Measurements from ENCODE around the gene FAM168B.

FAM168B gene

DNA sequence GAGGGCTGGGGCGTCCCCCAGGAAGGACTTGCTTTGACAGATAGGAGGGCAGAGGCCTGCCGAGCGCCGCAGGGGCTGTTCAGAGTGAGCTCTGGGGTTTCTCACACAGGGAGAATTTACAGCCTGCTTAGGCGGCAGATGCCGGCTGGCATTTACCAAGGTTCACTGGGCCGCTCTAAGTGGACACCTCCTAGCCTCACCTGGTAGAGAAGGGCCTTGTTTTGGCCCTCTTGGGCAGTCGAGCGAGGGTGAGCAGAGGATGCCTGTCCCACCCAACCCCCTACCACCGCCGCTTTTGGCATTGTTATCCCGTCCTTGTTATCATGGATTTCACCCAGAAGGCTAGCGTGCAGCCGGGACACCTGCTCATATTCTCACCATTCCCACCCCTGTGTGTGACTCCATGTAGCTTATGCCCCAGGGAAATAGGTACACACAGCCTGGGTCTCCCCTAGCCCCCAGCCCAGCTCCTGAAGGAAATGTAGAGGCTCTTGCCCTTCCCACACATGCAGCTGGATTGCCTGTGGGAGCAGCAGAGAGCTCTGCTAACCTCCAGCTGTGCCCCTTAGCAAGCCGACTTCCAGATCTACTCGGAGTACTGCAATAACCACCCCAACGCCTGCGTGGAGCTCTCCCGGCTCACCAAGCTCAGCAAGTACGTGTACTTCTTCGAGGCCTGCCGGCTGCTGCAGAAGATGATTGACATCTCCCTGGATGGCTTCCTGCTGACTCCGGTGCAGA lies 52.4 kb downstream of the FAM168B start:
- Histone ChIP-seq H3K4me3 (replicated peaks; ENCODE audit: insufficient read depth, low read length) (no peak overlapping the region), H3K27ac (replicated peaks) (no peak overlapping the region), H3K27me3 (ENCODE audit: insufficient read depth, poor library complexity, severe bottlenecking) (peaks cover 2% of the 10 kb centered on the region)
- no peak for DNase-seq (ENCODE audit: low read depth in 1 of 2, low spot score in 1 of 2)
- TF ChIP-seq, protein P1, sequence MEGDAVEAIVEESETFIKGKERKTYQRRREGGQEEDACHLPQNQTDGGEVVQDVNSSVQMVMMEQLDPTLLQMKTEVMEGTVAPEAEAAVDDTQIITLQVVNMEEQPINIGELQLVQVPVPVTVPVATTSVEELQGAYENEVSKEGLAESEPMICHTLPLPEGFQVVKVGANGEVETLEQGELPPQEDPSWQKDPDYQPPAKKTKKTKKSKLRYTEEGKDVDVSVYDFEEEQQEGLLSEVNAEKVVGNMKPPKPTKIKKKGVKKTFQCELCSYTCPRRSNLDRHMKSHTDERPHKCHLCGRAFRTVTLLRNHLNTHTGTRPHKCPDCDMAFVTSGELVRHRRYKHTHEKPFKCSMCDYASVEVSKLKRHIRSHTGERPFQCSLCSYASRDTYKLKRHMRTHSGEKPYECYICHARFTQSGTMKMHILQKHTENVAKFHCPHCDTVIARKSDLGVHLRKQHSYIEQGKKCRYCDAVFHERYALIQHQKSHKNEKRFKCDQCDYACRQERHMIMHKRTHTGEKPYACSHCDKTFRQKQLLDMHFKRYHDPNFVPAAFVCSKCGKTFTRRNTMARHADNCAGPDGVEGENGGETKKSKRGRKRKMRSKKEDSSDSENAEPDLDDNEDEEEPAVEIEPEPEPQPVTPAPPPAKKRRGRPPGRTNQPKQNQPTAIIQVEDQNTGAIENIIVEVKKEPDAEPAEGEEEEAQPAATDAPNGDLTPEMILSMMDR (IDR thresholded peaks at IDR 0.05; ENCODE audit: insufficient read depth, low read length): no peak
- TF ChIP-seq SPI1 (IDR thresholded peaks at IDR 0.05; ENCODE audit: borderline replicate concordance, low read depth): no peak
- no peak for TF ChIP-seq POLR2AphosphoS5 (IDR thresholded peaks at IDR 0.05; ENCODE audit: low read depth)
- TF ChIP-seq, protein P2, sequence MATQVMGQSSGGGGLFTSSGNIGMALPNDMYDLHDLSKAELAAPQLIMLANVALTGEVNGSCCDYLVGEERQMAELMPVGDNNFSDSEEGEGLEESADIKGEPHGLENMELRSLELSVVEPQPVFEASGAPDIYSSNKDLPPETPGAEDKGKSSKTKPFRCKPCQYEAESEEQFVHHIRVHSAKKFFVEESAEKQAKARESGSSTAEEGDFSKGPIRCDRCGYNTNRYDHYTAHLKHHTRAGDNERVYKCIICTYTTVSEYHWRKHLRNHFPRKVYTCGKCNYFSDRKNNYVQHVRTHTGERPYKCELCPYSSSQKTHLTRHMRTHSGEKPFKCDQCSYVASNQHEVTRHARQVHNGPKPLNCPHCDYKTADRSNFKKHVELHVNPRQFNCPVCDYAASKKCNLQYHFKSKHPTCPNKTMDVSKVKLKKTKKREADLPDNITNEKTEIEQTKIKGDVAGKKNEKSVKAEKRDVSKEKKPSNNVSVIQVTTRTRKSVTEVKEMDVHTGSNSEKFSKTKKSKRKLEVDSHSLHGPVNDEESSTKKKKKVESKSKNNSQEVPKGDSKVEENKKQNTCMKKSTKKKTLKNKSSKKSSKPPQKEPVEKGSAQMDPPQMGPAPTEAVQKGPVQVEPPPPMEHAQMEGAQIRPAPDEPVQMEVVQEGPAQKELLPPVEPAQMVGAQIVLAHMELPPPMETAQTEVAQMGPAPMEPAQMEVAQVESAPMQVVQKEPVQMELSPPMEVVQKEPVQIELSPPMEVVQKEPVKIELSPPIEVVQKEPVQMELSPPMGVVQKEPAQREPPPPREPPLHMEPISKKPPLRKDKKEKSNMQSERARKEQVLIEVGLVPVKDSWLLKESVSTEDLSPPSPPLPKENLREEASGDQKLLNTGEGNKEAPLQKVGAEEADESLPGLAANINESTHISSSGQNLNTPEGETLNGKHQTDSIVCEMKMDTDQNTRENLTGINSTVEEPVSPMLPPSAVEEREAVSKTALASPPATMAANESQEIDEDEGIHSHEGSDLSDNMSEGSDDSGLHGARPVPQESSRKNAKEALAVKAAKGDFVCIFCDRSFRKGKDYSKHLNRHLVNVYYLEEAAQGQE (IDR thresholded peaks at IDR 0.05; ENCODE audit: insufficient replicate concordance, low read depth): no peak
- TF ChIP-seq GABPA (IDR thresholded peaks at IDR 0.05; ENCODE audit: low read depth): no peak

DNA sequence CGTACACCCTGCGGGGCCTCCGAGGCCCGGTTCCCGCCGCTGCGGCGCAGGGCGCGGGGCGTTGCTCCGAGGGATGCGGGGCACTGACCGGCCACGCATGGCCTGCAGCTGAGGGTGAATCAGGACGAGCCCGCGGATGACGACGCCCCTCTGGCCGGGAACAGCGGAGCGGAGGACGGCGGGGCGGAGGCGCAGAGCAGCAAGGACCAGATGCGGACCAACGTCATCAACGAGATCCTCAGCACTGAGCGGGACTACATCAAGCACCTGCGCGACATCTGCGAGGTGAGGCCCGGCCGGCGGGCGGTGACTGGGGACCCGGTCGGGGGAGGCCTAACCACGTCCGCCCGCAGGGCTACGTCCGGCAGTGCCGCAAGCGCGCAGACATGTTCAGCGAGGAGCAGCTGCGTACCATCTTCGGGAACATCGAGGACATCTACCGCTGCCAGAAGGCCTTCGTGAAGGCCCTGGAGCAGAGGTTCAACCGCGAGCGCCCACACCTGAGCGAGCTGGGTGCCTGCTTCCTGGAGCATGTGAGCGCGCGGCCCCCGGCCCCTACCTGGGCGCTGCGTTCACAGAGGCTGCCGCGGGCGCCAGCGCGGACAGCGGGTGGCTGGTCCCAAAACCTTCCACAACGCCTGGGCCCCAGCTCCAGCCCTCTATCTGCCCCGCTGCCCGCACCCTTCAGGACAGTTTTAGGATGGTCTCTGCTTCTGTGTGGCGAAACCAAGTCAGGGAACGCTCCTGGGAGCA lies 53.2 kb downstream of the FAM168B start:
- H3K27ac ChIP-seq (replicated peaks): no peak overlapping the region
- DNase-seq (ENCODE audit: low read depth in 1 of 2, low spot score in 1 of 2): no peak
- TF ChIP-seq GABPA (IDR thresholded peaks at IDR 0.05; ENCODE audit: low read depth): no peak
- TF ChIP-seq, protein P1 (IDR thresholded peaks at IDR 0.05; ENCODE audit: insufficient read depth, low read length): no peak
- TF ChIP-seq SPI1 (IDR thresholded peaks at IDR 0.05; ENCODE audit: borderline replicate concordance, low read depth): no peak
- TF ChIP-seq, protein P2 (IDR thresholded peaks at IDR 0.05; ENCODE audit: insufficient replicate concordance, low read depth): no peak
- no peak for TF ChIP-seq POLR2AphosphoS5 (IDR thresholded peaks at IDR 0.05; ENCODE audit: low read depth)
- H3K4me3 ChIP-seq (replicated peaks; ENCODE audit: insufficient read depth, low read length): no peak overlapping the region
- peaks cover 6% of the 10 kb centered on the region for H3K27me3 ChIP-seq (ENCODE audit: insufficient read depth, poor library complexity, severe bottlenecking)

DNA sequence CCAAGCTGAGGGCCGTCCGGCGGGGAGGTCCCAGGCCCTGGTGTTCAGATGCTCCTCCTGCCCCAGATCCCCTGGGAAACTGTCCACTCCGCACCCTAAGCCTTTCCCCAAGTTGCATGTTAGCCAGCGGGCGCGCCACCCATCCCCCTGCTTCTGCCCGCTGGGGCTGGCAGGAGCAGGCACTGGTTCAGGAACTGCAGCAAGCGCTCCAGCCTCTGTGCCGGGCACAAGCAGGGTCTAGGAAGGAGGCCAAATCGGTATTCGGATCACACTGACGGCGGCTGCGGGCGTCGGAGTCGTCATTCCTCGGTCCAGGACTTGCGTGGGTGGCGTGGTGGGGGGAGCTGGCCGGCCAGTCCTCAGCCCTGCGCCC lies 53.7 kb downstream of the FAM168B start:
- H3K27me3 ChIP-seq (ENCODE audit: insufficient read depth, poor library complexity, severe bottlenecking): peaks cover 7% of the 10 kb centered on the region
- no peak for DNase-seq (ENCODE audit: low read depth in 1 of 2, low spot score in 1 of 2)
- H3K27ac ChIP-seq (replicated peaks): no peak overlapping the region
- TF ChIP-seq POLR2AphosphoS5 (IDR thresholded peaks at IDR 0.05; ENCODE audit: low read depth): no peak
- no peak for TF ChIP-seq SPI1 (IDR thresholded peaks at IDR 0.05; ENCODE audit: borderline replicate concordance, low read depth)
- TF ChIP-seq, protein P1 (IDR thresholded peaks at IDR 0.05; ENCODE audit: insufficient read depth, low read length): no peak
- TF ChIP-seq, protein P2 (IDR thresholded peaks at IDR 0.05; ENCODE audit: insufficient replicate concordance, low read depth): no peak
- TF ChIP-seq GABPA (IDR thresholded peaks at IDR 0.05; ENCODE audit: low read depth): no peak
- no peak overlapping the region for H3K4me3 ChIP-seq (replicated peaks; ENCODE audit: insufficient read depth, low read length)
